ENCODE data around the gene LCN12.

GRCh38 chr9:136920734-136921231 is 31.3 kb upstream of the LCN12 start:
- no peak for TF ChIP-seq CTCF (IDR thresholded peaks at IDR 0.05)
- no peak for TF ChIP-seq POLR2A (IDR thresholded peaks at IDR 0.05)
- TF ChIP-seq POLR2AphosphoS5 (IDR thresholded peaks at IDR 0.05; ENCODE audit: insufficient read depth in 1 of 2, low read depth in 1 of 2), result no peak

All from vagina (tissue), 2 donors.